Glutamatergic neuron (in vitro differentiated cells): Measurements from ENCODE around the gene CFAP53. TPM values are rescaled to one million over a fixed set of nuclear protein-coding genes. Genes with fewer than 3 reads are reported as not detected.
"Not testable (repeated sequence)": the region's sequence is repeated elsewhere in the genome, so short reads cannot be mapped to it uniquely, and the experiment has no call there.

Experiments used
- DNase-seq: peaks from one replicate; pipeline ENCODE4 v3.0.0; 2022
- H3K27ac Mint-ChIP-seq: one replicate; pipeline ENCODE4 v1.8.0; 2020; ENCODE audit warnings: mild to moderate bottlenecking, mixed read lengths, inconsistent platforms; ENCODE audit not compliant: unreplicated experiment
- H3K27me3 Mint-ChIP-seq: one replicate; pipeline ENCODE4 v1.8.0; 2020; ENCODE audit warnings: mild to moderate bottlenecking, moderate library complexity, mixed read lengths, inconsistent platforms; ENCODE audit not compliant: unreplicated experiment
- H3K36me3 Mint-ChIP-seq: one replicate; pipeline ENCODE4 v1.8.0; 2020; ENCODE audit warnings: mild to moderate bottlenecking, mixed read lengths, inconsistent platforms; ENCODE audit not compliant: unreplicated experiment
- H3K4me1 Mint-ChIP-seq: one replicate; pipeline ENCODE4 v1.8.0; 2020; ENCODE audit warnings: mild to moderate bottlenecking, low read depth, mixed read lengths, inconsistent platforms; ENCODE audit not compliant: unreplicated experiment
- H3K4me3 Mint-ChIP-seq: one replicate; pipeline ENCODE4 v1.8.0; 2020; ENCODE audit warnings: mild to moderate bottlenecking, mixed read lengths, inconsistent platforms; ENCODE audit not compliant: unreplicated experiment
- H3K9me3 Mint-ChIP-seq: one replicate; pipeline ENCODE4 v1.8.0; 2020; ENCODE audit warnings: mild to moderate bottlenecking, moderate library complexity, mixed read lengths, inconsistent platforms; ENCODE audit not compliant: unreplicated experiment
- total RNA-seq: library from RNA; stranded (reverse); fragmentation: NEBNext Ultra II Directional; extraction: Animal tissue kit (Norgen Biotek cat#: 25700); gene quantifications from one replicate; pipeline ENCODE4 v1.2.1, GENCODE V29; 2021; ENCODE audit not compliant: unreplicated experiment
- TF ChIP-seq, protein P1 (sequence below): fragments of 200-600 bp; sonication (generic); IDR thresholded peaks from one replicate; pipeline ENCODE4 v1.5.0; 2021; ENCODE audit not compliant: partially characterized antibody, unreplicated experiment

The CFAP53 gene
- total RNA-seq, 1 donor from 2014 or later, result 0.22 TPM

DNA sequence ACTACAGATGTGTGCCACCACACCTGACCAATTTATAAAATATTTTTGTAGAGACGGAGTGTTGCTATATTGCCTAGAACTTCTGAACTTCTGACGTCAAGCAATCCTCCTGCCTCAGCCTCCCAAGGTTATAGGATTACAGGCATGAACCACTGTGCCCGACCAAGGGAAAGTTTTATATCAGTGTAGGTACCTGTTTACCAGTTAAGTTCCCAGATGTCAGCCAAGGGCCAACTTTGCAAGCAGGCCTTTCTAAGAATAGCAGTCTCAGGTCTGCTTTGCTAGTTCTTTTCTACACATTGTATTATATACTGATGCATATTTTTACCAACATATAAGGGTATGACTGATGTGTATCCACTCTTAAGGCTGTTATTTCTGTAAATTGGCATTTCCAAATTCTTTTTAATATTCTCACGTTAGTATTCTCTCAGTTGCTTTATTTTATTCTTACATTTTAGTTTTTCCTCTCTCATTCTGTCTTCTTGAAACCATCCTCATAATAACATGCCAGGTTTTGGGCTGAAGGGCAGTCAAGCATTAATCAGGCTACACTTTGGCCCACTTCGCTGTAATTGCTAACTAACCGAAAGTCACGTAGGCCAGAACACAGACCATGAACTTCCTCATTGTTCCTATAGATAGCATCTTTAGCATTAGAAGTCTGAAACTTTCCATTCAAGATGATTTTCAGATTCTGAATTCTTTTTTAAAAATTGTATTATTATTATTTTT lies 46.2 kb upstream of the CFAP53 start:
- Mint-ChIP-seq H3K4me1 (peaks cover 2% of the 10 kb centered on the region), H3K36me3 (no peaks in the 10 kb centered on the region), H3K4me3 (no peak overlapping the region), H3K27me3 (no peaks in the 10 kb centered on the region), H3K27ac (no peak overlapping the region), H3K9me3 (no peaks in the 10 kb centered on the region)
- TF ChIP-seq, protein P1, sequence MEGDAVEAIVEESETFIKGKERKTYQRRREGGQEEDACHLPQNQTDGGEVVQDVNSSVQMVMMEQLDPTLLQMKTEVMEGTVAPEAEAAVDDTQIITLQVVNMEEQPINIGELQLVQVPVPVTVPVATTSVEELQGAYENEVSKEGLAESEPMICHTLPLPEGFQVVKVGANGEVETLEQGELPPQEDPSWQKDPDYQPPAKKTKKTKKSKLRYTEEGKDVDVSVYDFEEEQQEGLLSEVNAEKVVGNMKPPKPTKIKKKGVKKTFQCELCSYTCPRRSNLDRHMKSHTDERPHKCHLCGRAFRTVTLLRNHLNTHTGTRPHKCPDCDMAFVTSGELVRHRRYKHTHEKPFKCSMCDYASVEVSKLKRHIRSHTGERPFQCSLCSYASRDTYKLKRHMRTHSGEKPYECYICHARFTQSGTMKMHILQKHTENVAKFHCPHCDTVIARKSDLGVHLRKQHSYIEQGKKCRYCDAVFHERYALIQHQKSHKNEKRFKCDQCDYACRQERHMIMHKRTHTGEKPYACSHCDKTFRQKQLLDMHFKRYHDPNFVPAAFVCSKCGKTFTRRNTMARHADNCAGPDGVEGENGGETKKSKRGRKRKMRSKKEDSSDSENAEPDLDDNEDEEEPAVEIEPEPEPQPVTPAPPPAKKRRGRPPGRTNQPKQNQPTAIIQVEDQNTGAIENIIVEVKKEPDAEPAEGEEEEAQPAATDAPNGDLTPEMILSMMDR, result no peak
- no peak for DNase-seq

DNA sequence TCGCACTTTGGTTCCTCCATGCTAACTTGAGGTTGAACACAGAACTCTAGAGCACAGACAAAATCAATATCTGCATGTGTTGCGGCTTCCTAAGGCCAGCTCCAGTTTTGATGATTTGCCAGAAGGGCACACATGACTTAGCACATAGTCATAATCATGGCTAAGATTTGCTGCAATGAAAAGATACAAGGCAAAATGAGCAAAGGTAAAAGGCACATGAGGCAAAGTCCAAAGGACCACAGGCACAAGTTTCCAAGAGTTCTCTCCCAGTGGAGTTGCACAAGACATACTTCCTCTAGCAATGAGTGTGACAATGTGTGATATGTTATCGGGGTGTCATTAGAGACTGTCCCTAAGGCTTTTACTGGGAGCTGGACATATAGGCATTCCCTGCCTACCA lies 45.4 kb upstream of the CFAP53 start:
- no peak for DNase-seq
- Mint-ChIP-seq H3K9me3 (no peaks in the 10 kb centered on the region), H3K4me3 (no peak overlapping the region), H3K4me1 (peaks cover 2% of the 10 kb centered on the region), H3K27me3 (no peaks in the 10 kb centered on the region), H3K27ac (no peak overlapping the region), H3K36me3 (no peaks in the 10 kb centered on the region)
- TF ChIP-seq, protein P1, result no peak

DNA sequence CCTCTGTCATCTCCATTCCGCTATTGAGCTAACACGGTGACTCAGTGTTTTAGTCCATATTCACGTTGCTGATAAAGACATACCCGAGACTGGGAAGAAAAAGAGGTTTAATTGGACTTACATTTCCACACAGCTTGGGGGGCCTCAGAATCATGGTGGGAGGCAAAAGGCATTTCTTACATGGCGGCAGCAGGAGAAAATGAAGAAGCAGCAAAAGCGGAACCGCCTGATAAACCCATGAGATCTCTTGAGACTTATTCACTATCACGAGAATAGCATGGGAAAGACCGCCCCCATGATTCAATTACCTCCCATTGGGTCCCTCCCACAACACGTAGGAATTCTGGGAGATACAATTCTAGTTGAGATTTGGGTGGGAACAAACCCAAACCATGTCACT lies 43.8 kb upstream of the CFAP53 start:
- peaks cover 2% of the 10 kb centered on the region for H3K4me1 Mint-ChIP-seq
- TF ChIP-seq, protein P1, result no peak
- no peak overlapping the region for H3K27ac Mint-ChIP-seq
- no peaks in the 10 kb centered on the region for H3K9me3 Mint-ChIP-seq
- DNase-seq, result no peak
- H3K36me3 Mint-ChIP-seq, result no peaks in the 10 kb centered on the region
- H3K27me3 Mint-ChIP-seq, result peaks cover 2% of the 10 kb centered on the region
- no peak overlapping the region for H3K4me3 Mint-ChIP-seq

DNA sequence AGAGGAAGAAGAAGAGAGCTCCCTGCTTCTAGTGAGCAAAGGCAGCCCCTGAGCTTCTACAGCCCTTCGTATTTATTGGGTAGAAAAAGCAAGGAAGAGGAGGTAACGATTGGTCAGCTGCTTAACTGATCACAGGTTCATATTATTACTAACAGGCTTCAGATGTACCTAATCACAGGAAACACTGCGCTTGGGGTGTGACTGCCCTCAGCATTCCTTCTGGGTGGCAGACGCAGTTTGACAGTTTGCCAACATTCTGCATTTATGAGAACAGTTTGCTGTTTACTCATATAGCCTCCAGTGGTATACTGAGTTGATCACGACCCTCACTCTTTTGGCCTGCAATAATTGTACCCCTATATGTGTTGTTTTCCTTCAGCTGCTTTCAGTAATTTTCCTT lies 42.6 kb upstream of the CFAP53 start:
- H3K27ac Mint-ChIP-seq, H3K27me3 Mint-ChIP-seq, H3K36me3 Mint-ChIP-seq, DNase-seq, H3K4me3 Mint-ChIP-seq, H3K9me3 Mint-ChIP-seq, H3K4me1 Mint-ChIP-seq: not testable (repeated sequence)

DNA sequence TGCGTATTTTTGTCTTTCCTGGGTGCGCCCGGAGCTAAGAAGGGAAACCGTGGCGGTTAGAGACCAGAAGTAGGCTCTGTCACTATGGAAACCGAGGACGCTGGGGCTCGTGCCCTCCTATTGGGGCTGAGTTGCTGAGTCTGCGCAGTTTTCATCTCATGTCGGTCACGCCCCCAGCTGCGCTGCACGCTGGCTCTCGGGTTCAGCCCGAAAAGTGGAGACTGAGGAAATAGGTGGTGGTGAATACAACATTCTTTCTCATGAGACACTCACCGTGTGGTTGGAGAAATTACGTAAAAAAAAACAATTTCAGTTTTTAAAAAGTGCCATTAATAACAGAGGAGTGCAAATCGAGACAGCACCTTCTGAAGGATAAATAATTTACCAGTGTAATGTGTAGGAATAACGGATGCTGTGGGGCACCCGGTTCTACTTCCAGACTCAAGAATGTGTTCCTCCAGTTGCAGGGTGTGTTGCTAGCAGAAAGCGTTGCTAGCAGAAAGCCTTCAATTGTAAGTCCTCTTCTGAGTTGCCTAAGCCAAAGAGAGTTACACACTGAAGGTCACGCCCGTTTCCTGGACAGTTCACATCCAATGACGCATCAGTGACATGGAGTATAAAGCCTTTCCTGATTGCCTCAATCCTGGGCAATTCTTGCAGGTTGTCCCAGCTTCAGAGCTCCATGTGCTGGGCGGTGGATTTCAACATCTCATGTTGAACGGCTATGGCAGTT lies 41.6 kb upstream of the CFAP53 start:
- Mint-ChIP-seq H3K4me1 (peaks cover 2% of the 10 kb centered on the region), H3K27ac (no peak overlapping the region), H3K27me3 (peaks cover 2% of the 10 kb centered on the region), H3K9me3 (no peaks in the 10 kb centered on the region), H3K36me3 (no peaks in the 10 kb centered on the region), H3K4me3 (peak overlapping the region; percentile 94)
- TF ChIP-seq, protein P1, result no peak
- peak; percentile 86 for DNase-seq
